PC-3 (cell line): Measurements from ENCODE around the gene SRP68. TPM values are rescaled to one million over a fixed set of nuclear protein-coding genes. Genes with fewer than 3 reads are reported as not detected.

Experiments used
- ATAC-seq: fragments of 200-7000 bp; cut with Tn5 transposase; 2 replicates; pipeline ENCODE4 v1.9.1; 2020; ENCODE audit warnings: mild to moderate bottlenecking, moderate library complexity
- BruUV-seq: library from RNA; stranded (reverse); fragments of 400-500 nt; replicated peaks from 2 replicates; lab custom pipeline; 2021; lab: Mats Ljungman, UMichigan
- CTCF ChIA-PET: fragments of 300-600 bp; sonication (Branson Sonifier 250); formaldehyde crosslinking; loops from one replicate; lab custom pipeline; 2022; ENCODE audit warnings: antibody characterized with exemption; lab: Charles Lee
- POLR2A ChIA-PET: fragments of 300-600 bp; sonication (Branson Sonifier 250); formaldehyde crosslinking; loops from one replicate; lab custom pipeline; 2022; ENCODE audit warnings: antibody characterized with exemption; ENCODE audit not compliant: unreplicated experiment; lab: Charles Lee
- DNase-seq: peaks from one replicate; pipeline ENCODE4 v3.0.0-alpha.2; 2015
- H2AFZ ChIP-seq: fragments of 300-600 bp; sonication (generic); 2 replicates; pipeline ENCODE4 v1.6.0; 2016; ENCODE audit warnings: antibody characterized with exemption, low read length
- H3F3A ChIP-seq: fragments of 300-600 bp; sonication (generic); one replicate; pipeline ENCODE4 v1.6.0; 2017; ENCODE audit warnings: antibody characterized with exemption, low read length, control low read depth, mild to moderate bottlenecking; ENCODE audit not compliant: unreplicated experiment
- H3K27ac ChIP-seq: fragments of 300-600 bp; sonication (generic); 2 replicates; pipeline ENCODE4 v1.5.1; 2016; ENCODE audit warnings: mild to moderate bottlenecking, low read length
- H3K27me3 ChIP-seq: fragments of 300-600 bp; sonication (generic); 2 replicates; pipeline ENCODE4 v1.6.1; 2016; ENCODE audit warnings: low read length, mixed read lengths
- H3K36me3 ChIP-seq: fragments of 300-600 bp; sonication (generic); 2 replicates; pipeline ENCODE4 v1.6.1; 2016; ENCODE audit warnings: low read depth, mixed run types, low read length, mixed read lengths
- H3K4me1 ChIP-seq: fragments of 300-600 bp; sonication (generic); 2 replicates; pipeline ENCODE4 v1.5.1; 2016; ENCODE audit warnings: low read length; ENCODE audit not compliant: insufficient read depth
- H3K4me2 ChIP-seq: fragments of 300-600 bp; sonication (generic); 2 replicates; pipeline ENCODE4 v1.6.0; 2016; ENCODE audit warnings: low read length
- H3K4me3 ChIP-seq: fragments of 300-600 bp; sonication (generic); 2 replicates; pipeline ENCODE4 v1.5.1; 2016; ENCODE audit warnings: mild to moderate bottlenecking, low read length, mixed read lengths
- H3K79me2 ChIP-seq: fragments of 300-600 bp; sonication (generic); 2 replicates; pipeline ENCODE4 v1.6.1; 2017; ENCODE audit warnings: low read length, mixed read lengths
- H3K9ac ChIP-seq: fragments of 300-600 bp; sonication (generic); 2 replicates; pipeline ENCODE4 v1.6.0; 2016; ENCODE audit warnings: mild to moderate bottlenecking, low read length
- H3K9me2 ChIP-seq: fragments of 300-600 bp; sonication (generic); replicated peaks from 2 replicates; pipeline ENCODE4 v1.6.1; 2016; ENCODE audit warnings: mixed run types, low read length, mixed read lengths
- H3K9me3 ChIP-seq: fragments of 300-600 bp; sonication (generic); 2 replicates; pipeline ENCODE4 v1.6.1; 2016; ENCODE audit warnings: low read length, mixed read lengths
- H4K20me1 ChIP-seq: fragments of 300-600 bp; sonication (generic); 2 replicates; pipeline ENCODE4 v1.6.1; 2016; ENCODE audit warnings: low read length, mixed read lengths
- CTCF ChIP-seq: fragments of 300-600 bp; sonication (generic); conservative IDR thresholded peaks from 2 replicates; pipeline ENCODE4 v1.5.1; 2017; ENCODE audit warnings: antibody characterized with exemption, low read depth, mild to moderate bottlenecking, low read length
- EZH2 ChIP-seq: fragments of 300-600 bp; sonication (generic); IDR thresholded peaks from one replicate; pipeline ENCODE4 v1.6.1; 2017; ENCODE audit warnings: antibody characterized with exemption, mild to moderate bottlenecking, low read length; ENCODE audit not compliant: unreplicated experiment
- EZH2phosphoT487 ChIP-seq: fragments of 300-600 bp; sonication (generic); IDR thresholded peaks from 2 replicates; pipeline ENCODE4 v1.6.1; 2018; ENCODE audit warnings: mild to moderate bottlenecking, antibody characterized with exemption, low read length, borderline replicate concordance
- intact Hi-C: fragments of 100-400 bp; cut with micrococcal nuclease; formaldehyde crosslinking; loops from 2 replicates; pipeline ENCODE4 v1.9.0; 2023
- total RNA-seq: library from RNA; depleted of rRNA; stranded (reverse); fragments of >200 nt; gene quantifications from 2 replicates; pipeline ENCODE4 v1.2.3, GENCODE V29; 2014

SRP68 gene
- total RNA-seq, 1 experiment from 2014 or later, result 60.8 TPM

GRCh38 chr17:76011951-76012350, 60.4 kb downstream of the SRP68 start:
- Histone ChIP-seq H3K9me3 (no peaks in the 10 kb centered on the region), H3K9ac (no peak overlapping the region), H4K20me1 (no peaks in the 10 kb centered on the region), H3K9me2 (no peaks in the 10 kb centered on the region), H3K79me2 (no peaks in the 10 kb centered on the region), H3K4me1 (no peaks in the 10 kb centered on the region), H3K36me3 (peaks cover 26% of the 10 kb centered on the region; the same call in 1 of the 2 replicates), H3K27me3 (no peaks in the 10 kb centered on the region), H3F3A (no peaks in the 10 kb centered on the region), H3K27ac (no peak overlapping the region), H2AFZ (no peak overlapping the region), H3K4me2 (no peak overlapping the region), H3K4me3 (no peak overlapping the region)
- CTCF ChIA-PET, result interaction anchor here (0.6 kb wide), 1 partner anchor 98 kb away, joined by 3 read pairs; no protein-coding TSS in a partner anchor
- TF ChIP-seq EZH2, result no peak
- TF ChIP-seq EZH2phosphoT487, result no peak
- TF ChIP-seq CTCF, result no peak
- BruUV-seq, result no TSS peak
- DNase-seq, result no peak
- intact Hi-C loops, result loop anchor here (5.0 kb wide), 1 partner anchor 285 kb away; no protein-coding TSS in a partner anchor
- ATAC-seq, result no peak
- POLR2A ChIA-PET, result no interaction called here

- ATAC-seq, result no peak
- Histone ChIP-seq H3K36me3 (peaks cover 25% of the 10 kb centered on the region; the same call in 1 of the 2 replicates), H3K79me2 (no peaks in the 10 kb centered on the region), H3K4me1 (no peaks in the 10 kb centered on the region), H4K20me1 (no peaks in the 10 kb centered on the region), H3K27ac (no peak overlapping the region), H3K4me3 (no peak overlapping the region), H3K9me2 (no peaks in the 10 kb centered on the region), H3K9ac (no peak overlapping the region), H2AFZ (no peak overlapping the region), H3K4me2 (no peak overlapping the region), H3K27me3 (no peaks in the 10 kb centered on the region), H3F3A (no peaks in the 10 kb centered on the region), H3K9me3 (no peaks in the 10 kb centered on the region)
- ChIA-PET POLR2A (no interaction called here), CTCF (interaction anchor here (1.1 kb wide), 1 partner anchor 62 kb away, joined by 4 read pairs; the partner anchor contains the start of gene SRP68)
- TF ChIP-seq EZH2phosphoT487, result no peak
- no peak for TF ChIP-seq EZH2
- no peak for TF ChIP-seq CTCF
- peak; percentile 1 for DNase-seq
- intact Hi-C loops, result loop anchor here (5.0 kb wide), 1 partner anchor 287 kb away; no protein-coding TSS in a partner anchor
- no TSS peak for BruUV-seq
Measured at GRCh38 chr17:76009969-76010661, 62.2 kb downstream of the SRP68 start.

- no peak for TF ChIP-seq EZH2phosphoT487
- Histone ChIP-seq H3K9ac (no peak overlapping the region), H4K20me1 (no peaks in the 10 kb centered on the region), H3K79me2 (no peaks in the 10 kb centered on the region), H3K27ac (no peak overlapping the region), H3K9me3 (no peaks in the 10 kb centered on the region), H3K4me2 (no peak overlapping the region), H3K36me3 (peaks cover 24% of the 10 kb centered on the region; the same call in 1 of the 2 replicates), H3K4me3 (no peak overlapping the region), H3K9me2 (no peaks in the 10 kb centered on the region), H2AFZ (no peak overlapping the region), H3K4me1 (no peaks in the 10 kb centered on the region), H3F3A (no peaks in the 10 kb centered on the region), H3K27me3 (no peaks in the 10 kb centered on the region)
- no peak for ATAC-seq
- BruUV-seq, result TSS peak; percentile 18
- ChIA-PET POLR2A (no interaction called here), CTCF (interaction anchor here (1.1 kb wide), 1 partner anchor 63 kb away, joined by 4 read pairs; the partner anchor contains the start of gene SRP68)
- intact Hi-C loops, result no loop called here
- no peak for DNase-seq
Measured at GRCh38 chr17:76009447-76009846, 62.9 kb downstream of the SRP68 start.
